Measurements from ENCODE around the gene TMPRSS11F. TPM values are rescaled to one million over a fixed set of nuclear protein-coding genes. Genes with fewer than 3 reads are reported as not detected.

Gene TMPRSS11F
- total RNA-seq, 4 donors from 2014 or later, result not detected

GRCh38 chr4:68132342-68132741 is 2.7 kb upstream of the TMPRSS11F start:
- Histone ChIP-seq H3K4me3 (no peak overlapping the region), H3K27ac (no peak overlapping the region), H3K36me3 (no peaks in the 10 kb centered on the region), H3K9me3 (no peaks in the 10 kb centered on the region), H3K4me1 (no peaks in the 10 kb centered on the region), H3K27me3 (no peaks in the 10 kb centered on the region)
- intact Hi-C loops (cut with DNase I; ENCODE audit: low total_unique reads) (no loop called here), in situ Hi-C loops (cut with MboI; ENCODE audit: low sequenced_read_pairs in 4 of 4) (no loop called here)
- TF ChIP-seq CTCF (IDR thresholded peaks at IDR 0.05 in 4 of 5, conservative IDR thresholded peaks at IDR 0.05 in 1 of 5) (no peak), POLR2A (IDR thresholded peaks at IDR 0.05) (no peak)
- no peak for ATAC-seq
- no peak for DNase-seq

GRCh38 chr4:68124262-68124661 is 5.4 kb downstream of the TMPRSS11F start:
- DNase-seq, result no peak
- no peak for TF ChIP-seq POLR2A (IDR thresholded peaks at IDR 0.05)
- no peak for TF ChIP-seq CTCF (IDR thresholded peaks at IDR 0.05 in 4 of 5, conservative IDR thresholded peaks at IDR 0.05 in 1 of 5)
- no peaks in the 10 kb centered on the region for H3K4me1 ChIP-seq
- H3K4me3 ChIP-seq, result no peak overlapping the region
- ATAC-seq, result no peak
- intact Hi-C loops (cut with DNase I; ENCODE audit: low total_unique reads) (no loop called here), in situ Hi-C loops (cut with MboI; ENCODE audit: low sequenced_read_pairs in 4 of 4) (no loop called here)
- no peaks in the 10 kb centered on the region for H3K36me3 ChIP-seq
- H3K27ac ChIP-seq, result no peak overlapping the region
- H3K9me3 ChIP-seq, result no peaks in the 10 kb centered on the region
- H3K27me3 ChIP-seq, result no peaks in the 10 kb centered on the region

GRCh38 chr4:68123525-68123924 is 6.1 kb downstream of the TMPRSS11F start:
- Histone ChIP-seq H3K4me3 (no peak overlapping the region), H3K27me3 (no peaks in the 10 kb centered on the region), H3K27ac (no peak overlapping the region), H3K4me1 (no peaks in the 10 kb centered on the region), H3K9me3 (no peaks in the 10 kb centered on the region), H3K36me3 (no peaks in the 10 kb centered on the region)
- ATAC-seq, result no peak
- no peak for TF ChIP-seq CTCF (IDR thresholded peaks at IDR 0.05 in 4 of 5, conservative IDR thresholded peaks at IDR 0.05 in 1 of 5)
- DNase-seq, result no peak
- in situ Hi-C loops (cut with MboI; ENCODE audit: low sequenced_read_pairs in 4 of 4), result no loop called here
- intact Hi-C loops (cut with DNase I; ENCODE audit: low total_unique reads), result no loop called here

- TF ChIP-seq CTCF (IDR thresholded peaks at IDR 0.05 in 4 of 5, conservative IDR thresholded peaks at IDR 0.05 in 1 of 5) (no peak), POLR2A (IDR thresholded peaks at IDR 0.05) (no peak)
- DNase-seq (no peak), ATAC-seq (no peak)
- intact Hi-C loops (cut with DNase I; ENCODE audit: low total_unique reads) (no loop called here), in situ Hi-C loops (cut with MboI; ENCODE audit: low sequenced_read_pairs in 4 of 4) (no loop called here)
- Histone ChIP-seq H3K9me3 (no peaks in the 10 kb centered on the region), H3K36me3 (no peaks in the 10 kb centered on the region), H3K4me1 (no peaks in the 10 kb centered on the region), H3K4me3 (no peak overlapping the region), H3K27me3 (no peaks in the 10 kb centered on the region), H3K27ac (no peak overlapping the region)
These were observed 9.7 kb downstream of the TMPRSS11F start for GRCh38 chr4:68119921-68120320.

GRCh38 chr4:68110441-68110840 is 19.2 kb downstream of the TMPRSS11F start:
- in situ Hi-C loops (cut with MboI; ENCODE audit: low sequenced_read_pairs in 4 of 4), result no loop called here
- intact Hi-C loops (cut with DNase I; ENCODE audit: low total_unique reads), result no loop called here
- ATAC-seq, result no peak
- H3K27ac ChIP-seq, result no peak overlapping the region
- no peaks in the 10 kb centered on the region for H3K4me1 ChIP-seq
- DNase-seq, result no peak
- H3K27me3 ChIP-seq, result no peaks in the 10 kb centered on the region
- no peak for TF ChIP-seq CTCF (IDR thresholded peaks at IDR 0.05 in 4 of 5, conservative IDR thresholded peaks at IDR 0.05 in 1 of 5)
- H3K4me3 ChIP-seq, result no peak overlapping the region
- no peaks in the 10 kb centered on the region for H3K9me3 ChIP-seq
- H3K36me3 ChIP-seq, result no peaks in the 10 kb centered on the region
